Gastrocnemius medialis (tissue), 4 donors: Measurements from ENCODE around the gene JPH2. TPM values are rescaled to one million over a fixed set of nuclear protein-coding genes. Genes with fewer than 3 reads are reported as not detected.
"Not testable (repeated sequence)": the region's sequence is repeated elsewhere in the genome, so short reads cannot be mapped to it uniquely, and the experiment has no call there.

ENCODE experiments used
- ATAC-seq, 2 donors: fragments of 150-250 bp; one replicate each; pipeline ENCODE4 v1.9.1; 2016
- DNase-seq, 2 donors: peaks; one replicate each; pipeline ENCODE4 v3.0.0-alpha.2; 2019
- H3K27ac ChIP-seq, 4 donors: fragments of 200-600 bp; sonication (generic); 1 replicate in 1 of 4; 2 replicates in 3 of 4; pipeline ENCODE4 v1.5.1; 2016 to 2018; ENCODE audit warnings: mild to moderate bottlenecking in 2 of 4, moderate library complexity in 1 of 4
- H3K27me3 ChIP-seq, 3 donors: fragments of 200-600 bp; sonication (generic) in 2 of 3; 1 replicate in 1 of 3; 2 replicates in 2 of 3; pipeline versions ENCODE4 v1.5.1 to v1.6.0; 2016 to 2019; ENCODE audit warnings: mild to moderate bottlenecking in 1 of 3, moderate library complexity in 1 of 3
- H3K36me3 ChIP-seq, 2 donors: fragments of 200-600 bp; sonication (generic) in 1 of 2; one replicate each; pipeline ENCODE4 v1.5.1; 2017 to 2018
- H3K4me1 ChIP-seq, 2 donors: fragments of 200-600 bp; sonication (generic) in 1 of 2; one replicate each; pipeline ENCODE4 v1.5.1; 2016 to 2017; ENCODE audit warnings: mild to moderate bottlenecking in 2 of 2
- H3K4me3 ChIP-seq, 4 donors: fragments of 200-600 bp; sonication (generic) in 3 of 4; 1 replicate in 1 of 4; 2 replicates in 3 of 4; pipeline ENCODE4 v1.5.1; 2016 to 2019; ENCODE audit warnings: mild to moderate bottlenecking in 2 of 4
- H3K9me3 ChIP-seq, 3 donors: fragments of 200-600 bp; sonication (generic) in 2 of 3; 1 replicate in 1 of 3; 2 replicates in 2 of 3; pipeline ENCODE4 v1.5.1; 2016 to 2019
- CTCF ChIP-seq, 5 experiments: fragments of 450-650 bp in 3 of 5; fragments of 200-600 bp in 2 of 5; sonication (generic) in 2 of 5; IDR thresholded peaks in 4 of 5; conservative IDR thresholded peaks in 1 of 5; 1 replicate in 4 of 5; 2 replicates in 1 of 5; pipeline ENCODE4 v1.5.1; 2016 to 2019; ENCODE audit warnings: antibody characterized with exemption in 5 of 5, mild to moderate bottlenecking in 3 of 5, moderate library complexity in 3 of 5
- POLR2A ChIP-seq, 2 donors: fragments of 450-650 bp; IDR thresholded peaks; one replicate each; pipeline ENCODE4 v1.6.1; 2017; ENCODE audit warnings: antibody characterized with exemption in 2 of 2, mild to moderate bottlenecking in 2 of 2, moderate library complexity in 2 of 2
- in situ Hi-C, 4 donors: fragments of 200-750 bp; cut with MboI; loops; one replicate each; pipeline versions ENCODE4 v1.15.0 to v1.8.0; 2017; ENCODE audit warnings: low sequenced_read_pairs in 4 of 4
- intact Hi-C: fragments of 100-400 bp; cut with DNase I; formaldehyde crosslinking; loops from one replicate; pipeline ENCODE4 v1.15.1; 2023; ENCODE audit warnings: low total_unique reads
- total RNA-seq, 4 donors: library from RNA; depleted of rRNA; stranded (reverse); fragments of >200 nt; gene quantifications; one replicate each; pipeline versions ENCODE4 v1.1.0 to v1.2.3, GENCODE V29; 2016

JPH2 gene
- 10 to 100 TPM; 18.3 to 86.6 (median 38.0) TPM for total RNA-seq

GRCh38 chr20:44187054-44187771 lies at the start of gene JPH2:
Gene JPH2, minus strand, starts transcription at chr20:44187188. Its CDS starts 483 bp downstream, at chr20:44186705.
- Histone ChIP-seq H3K9me3 (no peaks in the 10 kb centered on the region), H3K4me1 (peaks cover 56 to 65% of the 10 kb centered on the region in 2 donors), H3K27ac (peak within 1 kb of the TSS; percentile 92 to 98 (median 96)), H3K36me3 (no peaks in the 10 kb centered on the region), H3K27me3 (no peaks in the 10 kb centered on the region), H3K4me3 (peak within 1 kb of the TSS; percentile 70 to 77 (median 73))
- DNase-seq (peak; percentile 79 to 91), ATAC-seq (peak; percentile 65 to 70)
- intact Hi-C loops: loop anchor here (2.0 kb wide), 1 partner anchor 24 kb away; the partner anchor contains the start of gene OSER1
- in situ Hi-C loops: loop anchor here in 2 of 4 donors (5.0 to 25.0 kb wide), 2 partner anchors 70 to 1150 kb away; partner anchors contain the start of gene SDC4 (in 1 of the 2)
- TF ChIP-seq CTCF (IDR thresholded peaks at IDR 0.05 in 4 of 5, conservative IDR thresholded peaks at IDR 0.05 in 1 of 5) (no peak), POLR2A (IDR thresholded peaks at IDR 0.05) (peak; percentile 60 to 81)

GRCh38 chr20:44235702-44236101 lies 48.7 kb upstream of the JPH2 start:
- intact Hi-C loops (no loop called here), in situ Hi-C loops (no loop called here)
- TF ChIP-seq CTCF (IDR thresholded peaks at IDR 0.05 in 4 of 5, conservative IDR thresholded peaks at IDR 0.05 in 1 of 5) (no peak), POLR2A (IDR thresholded peaks at IDR 0.05) (no peak)
- Histone ChIP-seq H3K27me3 (no peaks in the 10 kb centered on the region), H3K36me3 (no peaks in the 10 kb centered on the region), H3K27ac (no peak overlapping the region), H3K4me3 (no peak overlapping the region), H3K4me1 (no peaks in the 10 kb centered on the region), H3K9me3 (no peaks in the 10 kb centered on the region)
- DNase-seq: no peak
- no peak for ATAC-seq

- Histone ChIP-seq H3K36me3 (no peaks in the 10 kb centered on the region), H3K27ac (no peak overlapping the region), H3K9me3 (no peaks in the 10 kb centered on the region), H3K27me3 (no peaks in the 10 kb centered on the region), H3K4me1 (no peaks in the 10 kb centered on the region), H3K4me3 (no peak overlapping the region)
- DNase-seq (no peak), ATAC-seq (no peak)
- intact Hi-C loops: no loop called here
- in situ Hi-C loops: no loop called here
- TF ChIP-seq CTCF (IDR thresholded peaks at IDR 0.05 in 4 of 5, conservative IDR thresholded peaks at IDR 0.05 in 1 of 5): no peak
- no peak for TF ChIP-seq POLR2A (IDR thresholded peaks at IDR 0.05)
These were observed 47.8 kb upstream of the JPH2 start for GRCh38 chr20:44234566-44235317.

GRCh38 chr20:44233436-44234016 lies 46.5 kb upstream of the JPH2 start:
- in situ Hi-C loops: no loop called here

GRCh38 chr20:44232469-44232856 lies 45.5 kb upstream of the JPH2 start:
- ATAC-seq, H3K27ac ChIP-seq, intact Hi-C loops, H3K27me3 ChIP-seq, in situ Hi-C loops, H3K4me1 ChIP-seq, H3K4me3 ChIP-seq, DNase-seq, H3K36me3 ChIP-seq, H3K9me3 ChIP-seq: not testable (repeated sequence)

More at GRCh38 chr20:44233436-44234016, 46.5 kb upstream of the JPH2 start:
- no peaks in the 10 kb centered on the region for H3K27me3 ChIP-seq
- TF ChIP-seq POLR2A (IDR thresholded peaks at IDR 0.05): no peak
- no peak for TF ChIP-seq CTCF (IDR thresholded peaks at IDR 0.05 in 4 of 5, conservative IDR thresholded peaks at IDR 0.05 in 1 of 5)
- ATAC-seq (no peak), DNase-seq (no peak)
- H3K36me3 ChIP-seq: no peaks in the 10 kb centered on the region
- H3K9me3 ChIP-seq: no peaks in the 10 kb centered on the region
- H3K27ac ChIP-seq: no peak overlapping the region
- H3K4me3 ChIP-seq: no peak overlapping the region
- intact Hi-C loops: no loop called here
- peaks cover 0 to 5% of the 10 kb centered on the region in 2 donors for H3K4me1 ChIP-seq
